Stimulated activated naive CD8-positive, alpha-beta T cell treated with anti-CD3 and anti-CD28 coated beads, Interleukin-15, Interleukin-2, amounts not matched to agents 100 ng/mL and 50 ng/mL, for 24 hours (primary cell): ENCODE data around the gene HYOU1.
"Not testable (repeated sequence)": the region's sequence is repeated elsewhere in the genome, so short reads cannot be mapped to it uniquely, and the experiment has no call there.

Source experiments
- H3K27ac Mint-ChIP-seq: one replicate; pipeline ENCODE4 v1.8.0; 2021; ENCODE audit warnings: mild to moderate bottlenecking, mixed read lengths
- H3K27me3 Mint-ChIP-seq: one replicate; pipeline ENCODE4 v1.8.0; 2021; ENCODE audit warnings: mixed read lengths
- H3K36me3 Mint-ChIP-seq: one replicate; pipeline ENCODE4 v1.8.0; 2021; ENCODE audit warnings: low read depth, mixed read lengths
- H3K4me1 Mint-ChIP-seq: one replicate; pipeline ENCODE4 v1.8.0; 2021; ENCODE audit warnings: low read depth, mixed read lengths
- H3K4me3 Mint-ChIP-seq: one replicate; pipeline ENCODE4 v1.8.0; 2021; ENCODE audit warnings: mild to moderate bottlenecking, mixed read lengths
- H3K9me3 Mint-ChIP-seq: one replicate; pipeline ENCODE4 v1.8.0; 2021; ENCODE audit warnings: mixed read lengths

HYOU1 gene

DNA sequence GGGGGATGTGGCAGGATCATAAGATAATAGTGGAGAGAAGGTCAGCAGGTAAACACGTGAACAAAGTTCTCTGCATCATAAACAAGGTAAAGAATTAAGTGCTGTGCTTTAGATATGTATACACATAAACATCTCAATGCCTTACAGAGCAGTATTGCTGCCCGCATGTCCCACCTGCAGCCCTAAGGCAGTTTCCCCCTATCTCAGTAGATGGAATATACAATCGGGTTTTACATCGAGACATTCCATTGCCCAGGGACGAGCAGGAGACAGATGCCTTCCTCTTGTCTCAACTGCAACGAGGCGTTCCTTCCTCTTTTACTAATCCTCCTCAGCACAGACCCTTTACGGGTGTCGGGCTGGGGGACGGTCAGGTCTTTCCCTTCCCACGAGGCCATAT, 17.5 kb downstream of the HYOU1 start:
- not testable (repeated sequence) for H3K4me3 Mint-ChIP-seq, H3K27me3 Mint-ChIP-seq, H3K9me3 Mint-ChIP-seq

DNA sequence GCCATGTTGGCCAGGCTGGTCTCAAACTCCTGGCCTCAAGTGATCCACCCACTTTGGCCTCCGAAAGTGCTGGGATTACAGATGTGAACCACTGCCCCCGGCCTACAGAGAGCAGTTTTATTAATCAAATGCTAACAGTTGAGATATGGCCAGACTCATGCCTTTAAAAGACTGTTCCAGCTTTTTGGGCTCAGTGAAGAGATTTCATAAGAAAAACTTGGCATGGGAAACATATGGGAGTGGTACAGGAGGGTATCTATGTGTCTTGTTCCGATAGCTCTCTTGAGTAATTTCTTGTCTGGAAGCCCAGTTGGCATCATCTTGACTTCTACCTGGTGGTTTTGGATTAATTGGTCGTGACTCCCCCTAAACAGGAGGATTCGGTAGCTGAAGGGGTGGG, 18.1 kb downstream of the HYOU1 start:
- peaks cover 9% of the 10 kb centered on the region for H3K4me1 Mint-ChIP-seq
- H3K9me3 Mint-ChIP-seq, result no peaks in the 10 kb centered on the region
- no peak overlapping the region for H3K4me3 Mint-ChIP-seq
- H3K36me3 Mint-ChIP-seq, result peaks cover under 1% of the 10 kb centered on the region
- no peak overlapping the region for H3K27ac Mint-ChIP-seq
- H3K27me3 Mint-ChIP-seq, result no peaks in the 10 kb centered on the region

More for the DNA sequence above, 17.5 kb downstream of the HYOU1 start:
- not testable (repeated sequence) for H3K4me1 Mint-ChIP-seq, H3K27ac Mint-ChIP-seq, H3K36me3 Mint-ChIP-seq

DNA sequence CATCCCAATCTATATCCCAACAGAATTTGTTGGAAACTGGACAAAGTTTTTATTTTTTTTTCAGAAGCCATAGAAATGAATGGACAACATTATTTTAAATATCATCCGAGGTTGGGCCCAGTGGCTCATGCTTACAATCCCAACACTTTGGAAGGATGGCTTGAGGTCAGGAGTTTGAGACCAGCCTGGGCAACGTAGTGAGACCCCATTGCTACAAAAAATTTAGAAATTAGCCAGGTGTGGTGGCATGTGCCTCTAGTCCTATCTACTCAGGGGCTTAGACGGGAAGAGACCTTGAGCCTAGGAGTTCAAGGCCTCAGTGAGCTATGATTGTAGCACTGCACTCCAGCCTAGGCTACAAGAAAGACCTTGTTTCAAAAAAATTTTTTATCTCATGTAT, 22.2 kb downstream of the HYOU1 start:
- no peak overlapping the region for H3K4me3 Mint-ChIP-seq

DNA sequence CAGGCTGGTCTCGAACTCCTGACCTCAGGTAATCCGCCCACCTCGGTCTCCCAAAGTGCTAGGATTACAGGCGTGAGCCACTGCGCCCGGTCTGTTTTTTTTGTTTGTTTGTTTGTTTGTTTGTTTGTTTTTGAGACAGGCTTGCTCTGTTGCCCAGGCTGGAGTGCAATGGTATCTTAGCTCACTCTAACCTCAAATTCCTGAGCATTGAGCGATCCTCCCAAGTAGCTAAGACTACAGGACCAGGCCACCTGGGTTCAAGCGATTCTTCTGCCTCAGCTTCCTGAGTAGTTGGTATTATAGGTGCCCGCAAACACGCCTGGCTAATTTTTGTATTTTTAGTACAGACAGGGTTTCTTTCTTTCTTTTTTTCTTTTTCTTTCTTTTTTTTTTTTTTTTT, 23.6 kb downstream of the HYOU1 start:
- not testable (repeated sequence) for H3K27ac Mint-ChIP-seq, H3K9me3 Mint-ChIP-seq, H3K4me3 Mint-ChIP-seq, H3K27me3 Mint-ChIP-seq, H3K36me3 Mint-ChIP-seq
- H3K4me1 Mint-ChIP-seq, result peaks cover 20% of the 10 kb centered on the region

More for the DNA sequence above, 22.2 kb downstream of the HYOU1 start:
- peaks cover 8% of the 10 kb centered on the region for H3K4me1 Mint-ChIP-seq
- no peaks in the 10 kb centered on the region for H3K36me3 Mint-ChIP-seq
- no peaks in the 10 kb centered on the region for H3K27me3 Mint-ChIP-seq
- no peaks in the 10 kb centered on the region for H3K9me3 Mint-ChIP-seq
- H3K27ac Mint-ChIP-seq, result no peak overlapping the region

DNA sequence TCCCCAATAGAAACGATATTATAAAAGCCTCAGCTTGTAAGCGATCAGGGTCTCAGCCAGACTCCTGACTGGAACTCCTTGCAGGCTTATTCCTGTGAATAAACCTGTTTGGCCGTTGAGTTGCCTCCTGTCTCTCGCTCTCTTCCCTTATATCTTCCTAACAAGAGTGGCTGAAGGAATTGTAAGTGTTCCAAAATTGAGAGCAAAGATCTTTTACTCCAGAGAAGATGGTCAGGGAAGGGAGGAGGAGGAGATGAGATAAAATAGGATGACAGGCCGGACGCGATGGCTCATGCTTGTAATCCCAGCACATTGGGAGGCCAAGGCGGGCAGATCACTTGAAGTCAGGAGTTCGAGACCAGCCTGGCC, 25.1 kb downstream of the HYOU1 start:
- no peak overlapping the region for H3K4me3 Mint-ChIP-seq
- peaks cover 22% of the 10 kb centered on the region for H3K4me1 Mint-ChIP-seq
- peaks cover 9% of the 10 kb centered on the region for H3K36me3 Mint-ChIP-seq
- no peak overlapping the region for H3K27ac Mint-ChIP-seq
- no peaks in the 10 kb centered on the region for H3K27me3 Mint-ChIP-seq
- no peaks in the 10 kb centered on the region for H3K9me3 Mint-ChIP-seq

DNA sequence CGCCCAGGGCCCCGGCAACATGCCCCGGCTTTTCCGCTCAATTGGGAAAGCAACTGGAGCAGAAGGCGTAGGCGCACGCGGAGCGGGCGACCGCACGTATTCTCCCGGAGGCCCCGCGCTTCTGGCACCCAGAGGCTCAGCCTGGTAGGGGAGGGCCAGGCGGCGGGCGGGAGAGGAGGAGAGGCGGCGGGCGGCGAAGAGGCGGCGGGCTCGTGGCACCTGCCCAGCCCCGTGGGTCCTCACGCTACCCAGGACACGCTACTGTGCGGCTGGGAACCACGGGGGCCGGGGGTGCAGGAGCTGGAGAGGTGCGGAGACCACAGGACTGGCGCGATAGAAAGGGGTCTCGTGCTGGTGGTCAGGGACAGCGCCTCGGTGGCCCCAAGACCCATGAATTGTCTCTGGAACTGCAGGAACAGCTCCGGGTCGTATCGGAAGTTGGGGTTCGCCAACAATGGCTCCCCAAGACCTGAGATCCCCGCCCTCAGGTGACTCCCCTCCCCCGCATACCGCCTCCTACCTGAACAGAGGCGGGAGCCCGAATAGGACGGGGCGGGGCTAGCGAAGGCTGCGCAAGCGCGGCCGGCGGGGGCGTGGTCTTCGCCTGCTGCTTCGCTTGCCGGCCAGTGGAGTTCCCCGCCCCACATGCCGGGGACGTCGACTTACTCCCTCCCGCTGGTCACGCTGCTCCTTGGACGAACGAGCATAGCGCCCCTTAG, 26.5 kb downstream of the HYOU1 start, which contains the start of gene SLC37A4:
SLC37A4 (minus strand) TSS at position 549 of the 719 bp plus-strand sequence.
- H3K27ac Mint-ChIP-seq, result peak within 1 kb of the TSS; percentile 89
- peaks cover 22% of the 10 kb centered on the region for H3K4me1 Mint-ChIP-seq

DNA sequence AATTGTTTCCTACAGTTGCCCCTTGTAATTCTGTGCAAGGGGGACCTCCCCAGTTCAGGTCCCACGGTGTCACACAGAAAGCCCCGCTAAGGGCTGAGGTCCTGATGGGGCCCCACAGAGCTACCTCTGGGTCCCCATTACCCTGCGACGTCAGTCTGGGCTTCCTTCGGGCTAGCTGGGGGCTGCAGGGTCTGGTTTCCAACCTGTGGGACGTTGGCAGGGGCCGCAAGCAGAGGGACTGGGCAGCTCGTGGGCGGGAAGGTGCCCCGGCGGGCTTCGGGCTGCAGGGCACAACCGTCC, 27.0 kb downstream of the HYOU1 start:
- Mint-ChIP-seq H3K4me1 (peaks cover 22% of the 10 kb centered on the region), H3K36me3 (peaks cover 18% of the 10 kb centered on the region), H3K27ac (peak overlapping the region; percentile 89), H3K4me3 (peak overlapping the region; percentile 87), H3K27me3 (no peaks in the 10 kb centered on the region), H3K9me3 (no peaks in the 10 kb centered on the region)

More for the DNA sequence above, 26.5 kb downstream of the HYOU1 start, which contains the start of gene SLC37A4:
- Mint-ChIP-seq H3K36me3 (peaks cover 13% of the 10 kb centered on the region), H3K9me3 (no peaks in the 10 kb centered on the region), H3K4me3 (peak within 1 kb of the TSS; percentile 87), H3K27me3 (no peaks in the 10 kb centered on the region)

DNA sequence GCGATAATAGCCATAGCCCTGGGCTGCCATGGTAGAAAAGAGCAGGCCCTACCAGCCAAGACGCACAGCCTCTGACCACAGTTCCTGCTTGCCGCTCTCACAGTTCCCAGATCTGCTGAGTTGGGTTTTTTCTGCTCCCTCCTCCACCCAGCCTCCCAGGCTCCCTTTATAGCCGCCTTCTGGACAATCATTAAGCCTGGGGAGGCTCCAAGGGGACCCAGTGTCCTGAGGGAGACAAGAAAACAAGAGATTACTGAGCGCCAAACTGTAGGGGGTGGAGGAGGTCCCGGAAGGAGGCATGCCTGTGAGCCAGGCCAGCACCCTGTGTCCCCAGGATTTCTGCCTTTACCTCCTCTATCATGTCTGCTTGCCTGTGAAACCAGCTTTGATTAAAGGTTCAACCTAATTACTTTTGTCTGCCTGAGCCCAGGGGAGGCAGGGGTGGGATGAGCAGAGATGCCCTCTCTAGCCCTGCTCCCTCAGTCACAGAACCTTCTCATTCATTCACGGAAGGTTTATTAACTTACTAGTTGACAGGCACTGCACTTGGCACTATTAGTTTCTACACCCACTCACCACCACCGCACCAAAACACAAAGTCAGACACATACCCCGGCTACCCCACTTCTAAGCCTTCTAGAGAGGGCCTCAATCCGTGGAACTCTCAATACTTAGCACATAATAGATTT, 27.5 kb downstream of the HYOU1 start:
- H3K4me3 Mint-ChIP-seq, result peak overlapping the region; percentile 87
- no peaks in the 10 kb centered on the region for H3K27me3 Mint-ChIP-seq
- no peaks in the 10 kb centered on the region for H3K9me3 Mint-ChIP-seq
- H3K36me3 Mint-ChIP-seq, result peaks cover 23% of the 10 kb centered on the region
- H3K4me1 Mint-ChIP-seq, result peaks cover 27% of the 10 kb centered on the region
- H3K27ac Mint-ChIP-seq, result peak overlapping the region; percentile 89

DNA sequence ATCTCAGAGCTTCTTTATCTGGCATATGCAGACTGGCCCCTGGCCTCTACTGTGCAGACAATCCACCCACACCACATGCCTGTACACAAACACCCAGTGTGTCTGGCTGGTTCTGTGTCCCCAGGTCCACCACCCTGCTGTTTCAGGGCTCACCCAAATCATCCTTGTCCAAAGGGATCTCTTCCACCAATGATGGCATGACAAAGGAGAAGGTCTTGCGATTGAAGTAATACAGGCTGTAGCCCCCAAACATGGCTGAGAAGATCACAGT, 28.0 kb downstream of the HYOU1 start:
- Mint-ChIP-seq H3K27me3 (no peaks in the 10 kb centered on the region), H3K9me3 (no peaks in the 10 kb centered on the region), H3K4me3 (peak overlapping the region; percentile 87), H3K36me3 (peaks cover 27% of the 10 kb centered on the region), H3K4me1 (peaks cover 32% of the 10 kb centered on the region), H3K27ac (peak overlapping the region; percentile 24)

DNA sequence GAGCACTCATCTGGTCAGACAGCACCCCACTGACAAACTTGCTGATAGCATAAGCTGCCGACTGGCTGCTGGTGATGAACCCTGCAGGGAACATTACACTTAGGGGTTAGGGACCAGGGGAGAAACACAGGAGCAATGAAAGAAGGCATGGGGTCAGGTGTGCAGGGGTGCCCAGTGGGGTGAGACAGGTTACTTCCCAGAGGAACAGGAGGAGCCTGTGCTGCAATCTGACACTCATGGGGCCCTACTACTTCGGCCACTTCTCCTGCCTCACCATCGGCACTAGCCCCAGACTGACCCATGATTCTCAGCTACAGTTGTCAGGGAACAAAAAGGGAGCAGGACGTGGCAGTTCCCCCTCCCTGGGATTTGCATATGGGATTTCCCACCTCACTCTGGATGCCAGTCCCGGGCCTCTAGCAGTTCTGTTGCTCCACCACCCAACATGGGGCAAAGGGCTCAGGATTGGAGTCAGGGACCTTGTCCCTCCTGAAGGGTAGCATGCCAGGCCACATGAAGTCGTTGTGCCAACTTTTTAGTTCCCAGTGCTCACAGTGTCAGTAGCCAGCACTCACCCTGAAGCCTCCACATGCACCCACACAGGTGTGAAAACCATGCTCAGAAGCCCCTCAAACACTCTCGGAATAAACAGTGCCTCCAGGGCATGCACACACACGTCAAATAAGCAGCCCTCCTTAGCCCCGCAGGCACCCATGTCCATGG, 28.5 kb downstream of the HYOU1 start:
- Mint-ChIP-seq H3K36me3 (peaks cover 32% of the 10 kb centered on the region), H3K9me3 (no peaks in the 10 kb centered on the region), H3K27ac (no peak overlapping the region), H3K4me1 (peaks cover 37% of the 10 kb centered on the region), H3K27me3 (no peaks in the 10 kb centered on the region), H3K4me3 (peak overlapping the region; percentile 87)

DNA sequence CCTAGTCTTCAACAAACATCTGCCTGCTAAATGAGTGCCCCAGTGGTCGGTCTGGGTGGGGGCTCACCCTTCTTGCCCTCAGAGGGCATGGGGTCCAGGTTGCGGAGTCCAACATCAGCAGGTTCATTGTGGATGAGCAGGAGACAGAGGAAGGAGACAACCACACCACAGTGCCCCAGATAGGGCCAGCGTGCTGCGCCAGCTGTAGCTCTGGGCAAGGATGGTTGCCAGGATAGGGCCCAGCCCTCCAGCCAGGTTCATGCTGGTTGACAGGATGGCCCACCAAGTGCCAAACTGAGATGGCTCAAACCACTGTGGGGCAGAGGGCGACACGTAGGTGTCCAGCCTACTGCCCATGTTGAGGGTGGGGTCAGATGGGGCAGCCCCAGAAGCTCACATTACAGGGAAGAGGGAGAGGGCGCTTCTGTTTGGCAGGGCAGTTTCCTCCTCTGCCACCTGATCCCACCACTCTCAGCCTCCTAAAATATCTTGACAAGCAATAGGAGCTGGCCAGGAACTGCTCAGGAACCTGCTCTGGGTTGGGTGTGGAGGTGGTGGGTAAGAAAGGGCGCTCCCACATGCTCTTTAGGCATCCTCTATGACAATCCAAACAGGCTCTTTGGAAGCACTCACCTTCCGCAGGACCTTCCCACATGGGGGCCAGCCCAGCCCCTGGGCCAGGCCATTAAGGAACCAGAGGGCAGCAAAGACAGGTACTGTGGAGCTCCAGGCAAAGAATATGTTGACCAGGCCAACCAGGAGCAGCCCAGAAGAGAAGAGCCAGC, 29.3 kb downstream of the HYOU1 start:
- Mint-ChIP-seq H3K36me3 (peaks cover 37% of the 10 kb centered on the region), H3K27me3 (no peaks in the 10 kb centered on the region), H3K27ac (no peak overlapping the region), H3K9me3 (no peaks in the 10 kb centered on the region), H3K4me1 (peaks cover 45% of the 10 kb centered on the region), H3K4me3 (no peak overlapping the region)

DNA sequence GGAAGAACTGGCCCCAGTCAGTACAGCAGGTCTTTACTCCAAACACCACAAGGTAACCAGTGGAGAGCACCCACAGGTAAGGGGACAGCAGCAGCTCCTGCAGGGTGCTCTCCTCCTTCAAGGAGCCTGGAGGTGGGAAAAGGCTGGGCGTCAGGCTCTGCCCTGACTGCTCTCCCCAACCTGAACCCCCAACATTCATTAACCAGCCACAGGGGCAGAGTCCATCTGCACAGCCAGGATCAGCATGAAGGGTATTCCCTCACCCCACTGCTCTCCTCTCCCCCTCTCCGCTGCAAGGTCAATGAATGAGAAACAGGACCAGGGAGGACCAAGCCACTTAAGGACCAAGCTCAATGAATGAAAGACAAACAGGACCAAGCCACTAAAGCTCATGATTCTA, 30.0 kb downstream of the HYOU1 start:
- Mint-ChIP-seq H3K4me1 (peaks cover 50% of the 10 kb centered on the region), H3K4me3 (no peak overlapping the region), H3K36me3 (peaks cover 42% of the 10 kb centered on the region), H3K27ac (peak overlapping the region; percentile 15), H3K9me3 (no peaks in the 10 kb centered on the region), H3K27me3 (no peaks in the 10 kb centered on the region)

DNA sequence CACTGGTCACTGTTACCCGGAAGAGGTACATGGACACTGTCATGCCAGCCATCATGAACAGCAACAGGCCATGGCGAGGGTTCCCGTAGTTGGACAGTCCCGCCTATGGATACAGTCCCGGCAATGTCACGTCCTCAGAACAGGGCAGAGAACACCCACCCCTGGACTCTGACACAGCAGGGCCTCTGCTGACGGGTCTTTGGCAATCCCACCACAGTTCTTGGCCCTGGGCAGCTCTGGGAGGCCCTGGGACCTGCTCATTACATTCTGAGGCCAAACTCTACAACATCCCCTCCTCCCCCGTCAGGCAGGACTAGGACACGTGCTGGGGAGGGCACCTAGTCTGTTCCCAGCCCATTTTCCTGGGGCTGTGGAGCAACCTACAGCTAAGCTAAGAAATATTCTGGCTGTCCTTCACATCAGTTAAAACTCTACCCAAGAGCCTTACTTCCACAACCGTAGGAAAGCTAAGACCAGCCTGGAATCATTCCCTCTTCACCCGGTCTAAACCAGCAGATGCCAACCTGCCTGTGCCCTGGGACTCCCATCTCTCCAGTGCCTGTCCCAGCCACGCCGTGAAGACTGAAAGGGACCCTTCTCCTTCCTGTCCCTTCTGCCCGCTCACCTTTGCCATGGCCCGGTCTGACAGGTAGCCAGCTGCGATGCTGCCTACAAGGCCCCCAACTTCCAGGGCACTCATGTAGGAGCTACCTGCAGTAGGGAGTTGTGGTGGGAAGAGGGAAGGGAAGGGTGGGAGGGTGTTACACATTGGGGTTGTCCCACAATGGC, 30.8 kb downstream of the HYOU1 start:
- Mint-ChIP-seq H3K9me3 (no peaks in the 10 kb centered on the region), H3K4me3 (no peak overlapping the region), H3K36me3 (peaks cover 48% of the 10 kb centered on the region), H3K4me1 (peaks cover 54% of the 10 kb centered on the region), H3K27me3 (no peaks in the 10 kb centered on the region), H3K27ac (no peak overlapping the region)

DNA sequence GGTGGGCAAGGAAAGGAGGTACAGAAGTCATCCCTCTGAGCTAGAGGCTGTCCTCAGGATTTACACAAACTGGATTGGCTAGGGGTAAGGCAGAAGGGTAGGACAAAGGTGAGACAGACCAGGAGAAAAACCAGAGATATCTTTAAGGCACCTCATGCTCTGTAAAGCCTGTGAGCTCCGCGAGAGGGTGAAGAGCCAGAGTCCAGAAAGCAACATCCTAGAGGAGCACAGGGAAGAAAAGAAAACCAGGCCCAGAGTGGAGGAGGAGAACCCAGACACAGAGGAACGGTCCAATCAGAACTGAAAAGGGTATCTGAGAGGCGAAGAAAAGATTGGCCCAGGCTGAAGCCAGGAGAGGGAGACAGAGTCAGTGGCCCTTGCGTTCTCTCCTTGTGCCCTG, 31.5 kb downstream of the HYOU1 start:
- peaks cover 50% of the 10 kb centered on the region for H3K36me3 Mint-ChIP-seq
- peaks cover 54% of the 10 kb centered on the region for H3K4me1 Mint-ChIP-seq
- peak overlapping the region; percentile 13 for H3K27ac Mint-ChIP-seq

More for the DNA sequence above, 31.5 kb downstream of the HYOU1 start:
- H3K4me3 Mint-ChIP-seq, result no peak overlapping the region
- no peaks in the 10 kb centered on the region for H3K27me3 Mint-ChIP-seq
- H3K9me3 Mint-ChIP-seq, result no peaks in the 10 kb centered on the region
